Measurements from ENCODE around the gene SKI.

The SKI gene

DNA sequence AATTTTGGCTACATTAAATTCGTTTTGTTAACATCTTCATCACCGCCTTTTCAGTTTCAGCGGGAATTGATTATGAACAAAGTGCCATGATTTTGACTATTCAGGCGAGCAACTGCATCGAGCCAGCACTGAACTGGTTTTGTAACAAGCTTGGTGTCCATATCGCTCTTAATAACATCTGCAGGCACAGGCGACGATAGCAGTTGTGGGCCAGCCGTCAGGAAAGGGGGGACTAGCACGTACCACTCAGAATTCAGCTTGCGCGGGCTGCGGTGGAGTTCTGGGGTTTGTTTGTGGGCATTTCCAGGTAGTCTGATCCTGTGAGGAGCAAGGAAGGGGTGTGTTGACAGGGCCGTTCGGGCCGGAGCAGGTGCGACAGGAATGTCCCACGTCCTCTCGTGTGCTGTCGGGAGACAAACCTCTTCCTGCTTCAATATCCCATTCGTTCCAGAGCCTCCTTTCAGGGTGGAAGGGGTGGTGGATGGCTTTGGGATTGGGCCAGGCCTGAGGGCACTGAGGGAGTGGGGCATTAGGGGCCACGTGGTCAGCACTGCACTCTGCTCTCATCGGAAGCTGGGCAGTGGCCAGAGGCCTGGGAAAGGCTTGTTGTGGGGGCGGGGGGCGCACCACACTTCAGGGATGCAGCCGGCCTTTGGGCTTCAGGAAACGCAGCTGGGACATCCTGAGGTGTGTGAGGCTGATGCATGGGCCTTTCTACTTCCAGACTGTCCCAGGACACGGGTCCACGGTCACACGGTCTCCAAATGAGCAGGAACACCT, 39.1 kb downstream of the SKI start:
- DNase-seq = no peak

DNA sequence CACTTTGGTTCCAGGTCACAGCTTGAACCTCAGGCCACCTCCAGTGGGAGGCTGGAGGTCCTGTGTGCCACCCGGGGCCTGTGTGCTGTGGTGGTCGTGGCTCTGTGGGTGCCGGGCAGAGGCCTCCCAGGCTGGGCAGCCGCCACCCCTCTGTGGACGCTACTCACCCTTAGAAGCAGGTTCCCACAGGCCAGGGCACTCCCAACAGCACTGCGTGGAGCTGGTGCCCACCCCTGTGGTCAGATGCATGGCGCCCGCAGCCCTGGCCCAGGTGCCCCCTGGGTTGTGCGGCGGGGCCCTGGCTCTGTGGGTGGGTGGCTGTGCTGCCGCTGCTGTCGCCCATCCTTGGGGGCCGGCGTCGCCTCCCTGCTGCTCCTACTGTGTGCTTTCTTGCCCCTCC, 39.7 kb downstream of the SKI start:
- no peak for DNase-seq

DNA sequence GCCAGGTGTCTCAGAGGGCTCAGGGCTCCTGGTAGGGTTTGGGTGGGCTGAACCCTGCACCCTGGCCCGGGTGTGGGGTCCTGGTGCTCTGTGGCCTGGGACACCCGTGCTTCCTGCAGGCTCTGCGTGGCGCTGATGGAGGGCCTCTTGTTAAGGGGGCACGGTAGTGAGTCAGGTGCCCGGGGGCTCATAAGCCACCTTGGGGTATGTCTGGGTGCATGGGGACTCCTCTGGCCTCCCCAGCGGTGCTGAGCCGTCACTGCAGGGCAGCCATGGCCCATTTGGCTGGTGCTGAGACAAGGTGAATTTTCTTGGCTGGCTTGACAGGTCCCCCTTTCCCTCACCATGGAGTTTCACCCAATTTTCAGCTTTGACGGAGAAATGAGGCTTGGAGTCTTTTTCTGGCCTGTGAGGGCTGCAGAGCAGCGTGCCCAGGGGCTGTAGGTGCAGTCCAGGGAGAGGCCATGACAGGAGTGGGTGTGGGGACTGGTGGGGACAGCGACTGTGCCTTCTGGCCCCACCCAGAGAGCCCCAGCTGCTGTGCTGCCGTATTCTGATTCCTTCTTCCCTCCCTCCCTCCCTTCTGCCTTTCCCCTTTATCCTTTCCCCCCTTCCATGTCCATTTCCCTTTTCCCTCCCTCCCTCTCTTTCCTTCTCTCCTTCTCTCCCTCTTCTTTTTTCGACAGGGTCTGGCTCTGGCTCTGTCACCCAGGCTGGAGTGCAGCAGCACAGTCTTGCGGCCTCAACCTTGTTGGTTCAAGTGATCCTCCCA, 40.4 kb downstream of the SKI start:
- no peak for DNase-seq

DNA sequence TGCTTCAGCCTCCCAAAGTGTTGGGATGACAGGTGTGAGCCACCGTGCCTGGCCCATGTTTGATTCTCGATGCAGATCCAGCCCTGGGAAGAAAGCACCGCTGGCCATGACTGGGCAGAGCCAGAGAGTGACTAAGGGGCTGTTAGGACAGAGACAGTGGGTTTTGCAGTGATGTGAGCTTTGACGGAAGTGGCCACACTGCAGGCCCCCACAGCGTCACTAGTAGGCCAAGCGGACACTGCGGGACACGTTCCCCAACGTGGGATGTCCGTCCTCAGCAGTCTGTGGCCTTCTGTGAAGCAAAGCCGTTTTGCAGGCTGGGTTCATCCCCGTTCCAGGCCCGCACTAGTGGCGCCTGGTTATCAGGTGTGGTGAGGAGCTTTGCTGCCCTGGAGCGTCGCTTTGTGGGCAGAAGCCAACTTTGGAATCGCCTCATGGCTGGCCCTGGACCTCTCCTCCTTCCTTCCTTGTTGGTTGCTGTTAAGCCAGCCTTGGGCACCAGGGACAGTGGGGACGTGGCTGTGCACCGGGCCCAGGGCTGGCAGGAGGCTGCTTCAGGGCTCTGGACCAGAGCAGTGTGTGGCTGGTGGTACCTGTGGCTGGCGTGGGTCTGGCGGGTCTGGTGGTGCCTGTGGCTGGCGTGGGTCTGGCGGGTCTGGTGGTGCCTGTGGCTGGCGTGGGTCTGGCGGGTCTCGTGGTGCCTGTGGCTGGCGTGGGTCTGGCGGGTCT, 41.2 kb downstream of the SKI start:
- DNase-seq = no peak

DNA sequence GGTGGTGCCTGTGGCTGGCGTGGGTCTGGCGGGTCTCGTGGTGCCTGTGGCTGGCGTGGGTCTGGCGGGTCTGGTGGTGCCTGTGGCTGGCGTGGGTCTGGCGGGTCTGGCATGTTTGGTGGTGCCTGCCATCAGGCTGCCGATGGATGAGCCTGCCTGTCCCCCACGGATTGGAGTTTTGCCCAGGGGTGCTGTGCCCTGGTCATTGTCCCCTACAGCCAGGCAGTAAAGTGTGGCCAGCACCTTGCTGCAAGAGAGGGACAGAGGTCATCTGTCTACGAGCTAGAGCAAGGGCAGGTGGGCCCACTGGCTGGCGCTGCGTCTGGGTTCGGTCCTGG, 41.8 kb downstream of the SKI start:
- no peak for DNase-seq

DNA sequence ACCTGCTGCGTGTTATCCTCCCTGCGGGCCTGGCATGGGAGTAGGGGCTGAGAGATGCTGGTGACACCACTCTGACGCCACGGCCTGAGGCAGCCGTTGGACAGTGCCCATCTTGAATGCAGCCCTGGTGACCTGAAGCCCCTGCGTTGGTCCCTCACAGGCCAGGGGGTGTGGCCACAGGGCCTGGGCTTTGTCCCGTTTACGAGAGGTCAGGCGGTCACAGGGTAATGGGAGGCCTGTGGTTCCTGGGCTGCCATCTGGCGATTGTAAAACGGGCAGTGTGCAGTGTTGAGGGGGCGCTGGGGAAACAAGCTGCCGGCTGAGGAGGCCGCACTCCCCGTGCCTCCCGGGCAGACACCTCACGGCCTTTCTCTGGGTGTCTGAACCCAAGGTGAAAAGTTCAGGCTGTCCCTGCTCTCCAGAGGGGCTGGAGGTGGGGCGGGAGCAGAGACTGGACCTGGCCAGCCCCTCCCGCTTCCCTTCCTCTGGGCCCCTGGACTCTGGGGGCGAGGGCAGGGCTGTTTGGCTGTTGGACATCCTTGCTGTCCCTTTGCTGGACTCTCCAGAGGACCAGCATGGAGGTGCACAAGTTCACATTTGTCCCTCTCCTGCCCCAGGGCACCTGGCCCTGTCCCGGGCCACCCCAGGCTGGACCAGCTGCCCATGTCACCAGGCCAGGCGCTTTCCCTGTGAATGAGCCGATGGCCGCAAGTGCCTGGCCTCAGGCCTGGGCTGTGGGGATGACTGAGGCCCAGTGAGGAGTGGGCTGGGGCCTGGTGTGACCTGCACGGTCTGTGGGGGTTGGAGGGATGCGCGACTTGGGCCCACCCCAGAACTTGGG, 42.4 kb downstream of the SKI start:
- no peak for DNase-seq

DNA sequence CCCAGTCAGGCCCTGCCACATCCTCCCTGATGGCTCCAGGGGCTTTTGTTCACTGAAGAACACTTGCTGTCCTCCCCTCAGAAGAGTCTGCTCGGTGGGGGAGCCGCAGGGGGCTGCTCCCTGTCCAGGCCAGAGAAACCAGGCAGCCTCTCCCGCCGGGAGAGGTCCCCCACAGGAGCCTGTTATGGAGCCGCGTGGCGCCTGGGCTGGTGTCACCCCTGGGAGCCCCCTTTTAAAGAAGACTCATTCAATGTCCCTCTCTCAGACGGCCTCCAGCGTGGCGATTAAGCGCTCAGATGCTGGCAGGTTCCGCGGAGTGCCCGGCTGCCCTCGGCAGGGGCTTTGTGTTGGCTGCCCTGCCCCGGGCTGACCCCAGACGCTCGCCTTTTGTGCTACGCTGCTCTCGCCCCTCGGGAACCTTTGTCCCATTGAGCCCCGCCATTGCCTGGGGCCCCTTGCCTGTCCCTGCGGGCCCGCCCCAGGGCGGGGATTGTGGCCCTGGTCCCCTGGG, 43.1 kb downstream of the SKI start:
- DNase-seq = no peak

DNA sequence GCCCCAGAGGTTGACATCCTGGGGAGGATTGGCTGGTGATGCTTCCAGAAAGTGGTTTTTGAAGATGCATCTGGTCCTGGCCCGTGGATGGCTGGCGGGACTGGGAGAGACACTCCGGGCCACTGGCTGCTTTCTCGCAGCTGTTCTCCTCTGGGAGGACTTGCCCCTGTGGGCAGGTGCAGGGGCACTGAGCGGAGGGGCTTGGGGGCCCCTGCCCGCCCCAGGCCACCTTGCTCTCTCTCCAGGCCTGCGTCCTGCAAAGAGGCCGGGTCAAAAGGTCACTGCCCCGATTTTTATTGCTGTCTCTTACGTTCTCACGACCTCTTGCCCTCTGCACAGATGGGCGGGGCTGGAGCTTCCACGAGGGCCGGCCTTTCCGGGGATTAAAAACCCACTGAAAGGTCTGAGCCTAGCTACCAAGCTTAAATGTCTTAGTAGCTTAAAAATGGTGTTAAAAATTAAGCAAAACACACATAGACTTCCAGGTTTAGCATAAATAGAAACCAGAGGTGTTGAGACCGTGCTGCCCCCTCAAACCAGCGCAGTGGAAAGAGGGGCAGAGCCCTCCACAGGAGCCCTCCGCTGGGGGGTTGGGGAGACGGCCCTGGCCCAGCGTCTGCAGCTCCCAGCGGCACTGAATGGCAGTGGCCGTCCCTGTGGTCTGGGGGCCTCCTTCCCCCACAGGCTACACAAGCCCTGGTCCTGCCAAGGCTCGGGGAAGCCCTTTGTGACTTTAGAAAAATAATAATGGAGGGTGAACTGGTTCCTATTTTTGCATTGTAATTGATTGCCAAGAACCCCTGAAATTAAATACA, 43.9 kb downstream of the SKI start:
- DNase-seq = no peak

DNA sequence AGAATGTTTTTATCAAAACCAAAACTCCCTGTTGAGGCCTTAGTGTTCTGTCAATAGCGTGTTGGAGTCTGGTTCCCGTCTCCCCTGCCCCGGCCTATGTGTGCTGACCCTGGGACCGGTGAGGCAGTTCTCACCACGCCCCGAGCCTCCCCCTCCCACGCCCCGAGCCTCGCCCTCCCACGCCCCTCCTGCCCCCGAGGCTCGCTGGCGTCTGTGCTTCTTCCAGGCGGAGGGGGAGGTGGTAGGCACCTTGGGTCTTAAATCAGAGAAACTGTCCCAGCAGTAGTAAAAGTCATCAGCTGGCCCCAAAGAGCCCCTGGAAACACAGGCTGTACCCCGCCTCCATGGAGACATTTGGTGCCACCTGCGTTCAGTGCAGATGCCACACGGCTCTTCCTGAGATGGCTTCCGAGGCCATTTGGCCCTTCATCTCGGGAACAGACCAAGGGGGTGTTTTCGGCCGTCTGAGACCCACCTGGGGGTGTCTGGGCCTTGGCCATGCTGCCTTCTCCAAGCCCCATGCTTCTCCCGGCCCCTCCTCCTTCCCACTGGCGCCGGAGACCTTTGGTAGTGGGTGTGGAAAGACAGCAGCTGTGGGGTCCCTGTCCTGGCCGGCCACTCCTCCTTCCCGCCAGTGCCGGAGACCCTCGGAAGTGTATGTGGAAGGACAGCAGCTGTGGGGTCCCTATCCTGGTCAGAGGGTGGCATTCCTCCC, 44.7 kb downstream of the SKI start:
- no peak for DNase-seq

DNA sequence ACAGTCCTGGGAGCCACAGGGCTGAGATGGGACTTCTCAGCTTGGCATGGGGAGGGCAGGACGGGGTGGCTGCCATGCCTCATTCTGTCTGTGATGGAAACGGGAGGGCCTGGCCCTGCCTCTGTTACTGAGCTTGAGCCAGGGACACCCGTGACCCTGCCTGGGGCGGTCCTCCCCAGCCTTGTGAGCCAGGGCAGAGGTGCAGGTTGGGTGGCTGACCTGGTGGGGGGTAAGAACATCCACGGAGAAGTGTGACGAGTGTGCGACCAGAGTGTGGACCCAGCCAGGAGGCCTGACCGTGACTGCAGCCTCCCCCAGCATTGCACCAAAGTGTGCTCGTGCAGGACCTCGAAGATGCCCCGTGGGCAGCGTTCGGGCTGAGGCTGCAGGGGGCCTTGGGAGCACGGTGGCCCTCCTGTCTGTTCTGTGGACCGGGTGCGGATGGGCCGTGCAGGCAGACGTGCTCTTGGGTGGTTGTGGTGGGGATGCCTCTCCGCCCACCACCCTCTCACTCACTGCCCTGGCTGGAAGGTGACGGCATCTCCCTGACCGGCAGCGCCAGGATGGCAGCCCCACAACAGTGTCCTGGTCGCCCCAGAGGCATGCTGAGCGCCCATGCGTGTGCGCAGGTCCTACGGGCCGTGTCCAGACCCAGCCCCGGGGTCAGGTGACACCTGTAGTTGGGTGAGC, 45.4 kb downstream of the SKI start:
- no peak for DNase-seq

DNA sequence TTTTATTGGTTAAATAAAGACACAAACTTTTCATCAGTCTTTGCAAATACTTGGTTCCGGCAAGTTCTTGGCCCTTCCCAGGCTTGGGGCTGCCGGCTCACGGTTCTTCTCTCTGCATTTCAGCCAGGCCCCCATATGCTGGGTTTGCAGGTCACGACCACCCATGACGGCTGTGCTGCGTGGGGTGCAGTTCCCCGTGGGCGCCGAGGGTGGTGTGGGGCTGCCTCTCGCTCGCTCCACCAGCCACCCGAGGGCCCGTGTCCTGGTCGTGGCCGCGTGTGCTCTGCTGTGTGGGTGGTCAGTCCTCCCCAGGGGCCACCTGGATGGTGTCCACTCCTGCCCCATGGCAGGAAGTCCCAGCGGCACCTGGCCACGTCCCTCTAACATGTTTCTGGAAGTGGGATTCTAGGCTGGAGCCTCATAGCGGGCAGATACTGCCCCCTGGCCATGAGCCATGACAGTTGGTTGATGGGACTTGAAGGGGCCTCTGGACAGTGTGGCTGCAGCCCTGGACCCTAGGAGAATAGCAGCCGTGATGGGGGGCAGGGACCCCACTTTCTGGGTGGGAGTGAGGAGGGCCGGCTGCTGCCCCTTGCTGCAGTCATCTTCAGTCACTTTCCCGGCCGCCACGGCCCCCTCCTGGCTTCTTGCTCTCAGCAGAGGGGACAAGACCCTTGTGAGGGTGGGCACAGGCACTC, 46.3 kb downstream of the SKI start:
- DNase-seq = no peak

DNA sequence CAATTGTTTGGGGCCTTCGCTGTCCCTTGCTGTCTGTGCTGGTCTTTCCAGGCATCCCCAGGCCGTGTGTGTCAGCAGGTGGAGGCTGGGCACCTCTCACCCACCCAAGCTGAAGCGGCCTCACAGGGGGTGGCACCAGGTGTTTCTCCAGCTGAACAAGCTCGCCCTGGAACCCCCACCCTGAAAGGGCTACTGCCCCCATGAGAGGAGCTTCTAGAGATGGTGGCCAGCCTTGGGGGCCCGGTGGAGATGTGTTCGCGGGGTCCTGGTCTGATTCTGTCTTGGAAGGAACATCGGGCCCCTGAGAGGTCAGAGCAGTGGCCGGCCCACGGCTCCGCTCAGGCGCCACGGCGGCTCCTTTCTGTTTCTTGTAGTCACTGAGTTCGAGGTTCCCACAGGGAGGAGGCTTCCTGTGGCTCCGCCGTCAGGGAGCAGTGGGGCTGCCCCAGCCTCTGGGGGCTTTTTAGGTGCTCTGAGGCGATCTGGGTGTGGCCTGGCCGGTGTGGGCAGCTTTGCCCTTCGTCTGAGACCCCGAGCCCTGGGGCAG, 46.9 kb downstream of the SKI start:
- DNase-seq = no peak

DNA sequence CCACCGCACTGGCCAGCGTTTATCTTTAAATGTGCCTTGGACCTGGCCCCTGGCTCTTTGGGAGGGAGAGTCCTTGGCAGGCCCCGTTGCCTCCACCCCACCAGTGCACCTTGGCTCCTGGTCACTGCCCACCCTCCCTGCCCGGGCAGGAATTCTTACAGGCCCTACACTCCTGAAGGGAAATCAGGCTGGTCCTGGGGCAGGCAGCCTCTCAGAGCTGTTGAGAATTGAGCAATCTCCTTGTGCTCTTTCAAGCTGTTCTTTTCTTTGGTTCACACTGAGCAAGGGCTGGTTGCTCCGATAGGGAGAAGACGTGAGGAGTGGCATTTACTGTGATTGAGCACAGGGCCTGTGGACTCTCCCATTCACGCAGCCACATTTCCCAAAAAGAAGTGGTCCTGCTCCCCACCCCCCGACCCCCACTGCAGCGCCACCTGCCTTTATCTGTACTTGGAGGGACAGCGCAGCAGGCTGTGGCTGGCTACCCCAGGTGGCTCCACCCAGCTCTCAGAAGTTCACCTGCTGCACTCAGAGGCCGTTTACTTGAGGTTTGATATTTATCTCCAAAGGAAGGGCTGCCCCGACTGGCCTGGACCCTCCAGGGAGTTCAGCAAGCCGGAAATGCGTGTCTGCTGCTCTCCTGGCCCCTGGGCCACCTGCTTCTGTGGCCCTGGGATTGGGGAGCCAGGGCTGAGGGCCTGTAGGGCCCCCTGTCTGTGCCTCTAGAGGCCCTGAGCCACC, 47.8 kb downstream of the SKI start:
- DNase-seq = no peak

DNA sequence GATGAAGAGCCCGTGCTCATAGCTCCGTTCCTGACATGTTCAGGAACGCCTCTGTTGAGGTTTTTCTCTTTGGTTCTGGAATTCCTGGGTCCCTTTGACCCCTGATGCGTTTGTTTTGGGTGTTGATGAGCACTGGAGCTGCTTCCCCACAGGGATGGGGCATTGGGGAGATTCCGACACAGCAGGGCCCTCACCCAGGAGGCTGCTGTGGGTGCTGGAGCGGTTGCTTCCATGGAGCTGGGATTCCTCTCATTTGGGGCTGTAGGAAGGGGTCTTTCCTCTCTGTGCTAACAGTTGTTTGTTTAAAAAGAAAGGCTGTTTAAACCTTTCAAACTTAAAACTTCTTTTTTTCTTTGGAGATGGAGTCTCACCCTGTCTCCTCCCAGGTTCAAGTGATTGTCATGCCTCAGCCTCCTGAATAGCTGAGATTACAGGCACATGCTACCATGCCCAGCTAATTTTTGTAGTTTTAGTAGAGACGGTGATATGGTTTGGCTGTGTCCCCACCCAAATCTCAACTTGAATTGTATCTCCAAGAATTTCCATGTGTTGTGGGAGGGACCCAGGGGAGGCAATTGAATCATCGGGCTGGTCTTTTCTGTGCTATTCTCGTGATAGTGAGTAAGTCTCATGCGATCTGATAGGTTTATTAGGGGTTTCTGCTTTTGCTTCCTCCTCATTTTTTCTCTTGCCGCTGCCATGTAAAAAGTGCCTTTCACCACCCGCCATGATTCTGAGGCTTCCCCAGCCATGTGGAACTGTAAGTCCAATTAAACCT, 48.9 kb downstream of the SKI start:
- no peak for DNase-seq

DNA sequence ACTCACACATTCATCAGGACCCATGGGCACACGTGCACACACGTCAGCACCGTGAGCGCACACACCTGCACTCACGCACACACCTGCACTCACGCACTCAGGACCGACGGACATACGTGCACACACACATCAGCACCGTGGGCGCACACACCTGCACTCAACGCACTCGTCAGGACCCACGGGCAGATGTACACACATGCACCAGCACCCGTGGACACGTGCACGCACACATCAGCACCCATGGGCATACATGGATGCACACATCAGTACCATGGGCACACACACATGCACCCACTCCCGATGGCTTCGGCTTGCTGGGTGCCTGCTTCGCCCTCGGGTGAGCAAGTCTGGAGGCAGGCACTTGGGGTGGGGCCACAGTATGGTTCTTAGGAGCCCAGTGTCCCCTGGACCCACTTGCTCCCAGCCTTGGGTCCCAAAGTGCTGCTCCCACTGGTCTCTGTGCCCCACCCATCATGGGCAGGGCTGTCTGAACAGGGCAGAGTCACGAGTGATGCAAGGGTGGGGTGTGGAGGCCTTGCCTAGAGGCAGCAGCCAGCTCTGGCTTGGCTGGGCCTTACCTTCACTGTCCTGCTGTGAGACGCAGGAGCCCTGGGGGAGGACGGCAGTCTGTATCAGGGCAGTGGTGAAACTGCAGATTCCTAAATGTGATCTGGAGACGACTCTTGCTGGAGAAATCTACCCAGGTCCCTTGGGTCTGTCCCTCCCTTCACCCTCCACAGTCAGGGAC, 49.8 kb downstream of the SKI start:
- no peak for DNase-seq

DNA sequence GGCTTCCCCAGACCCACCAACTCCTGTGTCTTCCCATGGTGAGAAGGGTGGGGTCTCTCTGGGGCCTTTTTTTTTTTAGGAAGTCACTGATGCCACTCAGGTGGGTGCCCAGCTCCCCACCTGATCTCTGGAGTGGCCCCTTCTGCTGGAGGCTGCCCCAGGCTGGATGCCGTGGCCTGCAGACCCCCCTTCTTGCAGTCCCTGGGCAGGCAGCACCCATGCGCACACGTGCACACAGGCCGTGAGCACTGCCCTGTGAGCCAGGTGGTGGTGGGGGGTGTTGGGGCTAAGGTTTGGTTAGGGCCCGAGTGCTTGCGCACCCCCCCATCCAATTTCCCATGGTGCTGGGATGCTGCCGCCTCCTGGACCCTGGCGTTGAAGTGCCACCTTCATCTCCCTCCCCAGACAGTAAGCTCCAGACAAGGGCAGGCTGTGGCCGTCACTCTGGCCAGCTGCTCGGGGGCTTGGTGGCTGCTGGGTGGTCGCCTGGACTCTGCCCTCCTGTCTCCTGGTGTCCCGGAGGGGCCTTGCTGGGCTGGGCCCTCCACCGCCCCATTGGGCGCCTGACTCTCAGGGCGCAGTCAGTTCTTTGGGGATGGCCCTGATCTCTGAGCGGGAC, 50.6 kb downstream of the SKI start:
- DNase-seq = no peak

DNA sequence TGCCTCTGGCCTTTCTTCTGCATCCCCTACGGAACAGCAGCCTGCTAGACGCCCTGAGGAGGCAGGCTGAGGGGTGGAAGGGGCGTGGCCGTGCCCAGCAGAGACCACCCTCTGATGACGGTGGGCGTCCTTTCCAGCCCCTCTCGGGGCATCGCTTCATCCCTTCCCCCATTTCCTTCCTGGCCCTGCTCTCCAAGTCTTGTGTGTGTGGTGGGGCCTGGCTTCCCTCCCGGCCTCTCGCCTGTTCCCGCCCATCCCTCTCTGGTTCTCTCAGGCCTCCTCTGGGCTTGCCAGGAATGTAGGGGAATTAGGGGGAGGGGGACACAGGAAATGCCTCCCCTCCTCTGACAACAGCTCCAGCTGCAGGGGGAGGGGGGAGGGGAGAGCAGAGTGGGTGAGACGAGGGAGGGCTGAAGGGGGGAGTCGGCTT, 51.1 kb downstream of the SKI start:
- no peak for DNase-seq

Data from activated T-cell treated with anti-CD3 and anti-CD28 coated beads, Interleukin-2, amount 50 U/mL, for 1 hour (primary cell).